Measurements from ENCODE around the gene EHD4.

EHD4 gene

DNA sequence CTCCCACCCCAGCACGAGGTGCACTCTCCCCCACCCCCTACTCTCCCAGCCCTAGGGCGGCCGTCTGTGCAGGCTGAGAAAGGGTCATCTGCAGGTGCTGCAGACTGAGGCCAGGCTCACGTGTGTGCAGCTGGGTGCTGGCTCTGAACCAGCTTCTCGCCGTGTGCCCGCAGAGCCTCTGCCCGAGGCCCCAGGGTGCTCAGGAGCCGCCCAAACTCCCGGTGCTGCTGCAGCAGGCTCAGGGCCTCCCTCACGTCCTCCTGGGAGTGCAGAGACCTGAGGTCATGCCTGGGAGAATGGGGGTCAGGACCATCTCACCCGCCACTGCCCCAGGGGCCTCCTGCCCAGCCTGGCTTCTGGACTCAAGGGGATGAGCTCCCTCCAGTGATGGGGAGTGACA lies 95.7 kb downstream of the EHD4 start:
- in situ Hi-C loops (cut with HindIII; ENCODE audit: low sequenced_read_pairs), result no loop called here
- TF ChIP-seq, protein P1, sequence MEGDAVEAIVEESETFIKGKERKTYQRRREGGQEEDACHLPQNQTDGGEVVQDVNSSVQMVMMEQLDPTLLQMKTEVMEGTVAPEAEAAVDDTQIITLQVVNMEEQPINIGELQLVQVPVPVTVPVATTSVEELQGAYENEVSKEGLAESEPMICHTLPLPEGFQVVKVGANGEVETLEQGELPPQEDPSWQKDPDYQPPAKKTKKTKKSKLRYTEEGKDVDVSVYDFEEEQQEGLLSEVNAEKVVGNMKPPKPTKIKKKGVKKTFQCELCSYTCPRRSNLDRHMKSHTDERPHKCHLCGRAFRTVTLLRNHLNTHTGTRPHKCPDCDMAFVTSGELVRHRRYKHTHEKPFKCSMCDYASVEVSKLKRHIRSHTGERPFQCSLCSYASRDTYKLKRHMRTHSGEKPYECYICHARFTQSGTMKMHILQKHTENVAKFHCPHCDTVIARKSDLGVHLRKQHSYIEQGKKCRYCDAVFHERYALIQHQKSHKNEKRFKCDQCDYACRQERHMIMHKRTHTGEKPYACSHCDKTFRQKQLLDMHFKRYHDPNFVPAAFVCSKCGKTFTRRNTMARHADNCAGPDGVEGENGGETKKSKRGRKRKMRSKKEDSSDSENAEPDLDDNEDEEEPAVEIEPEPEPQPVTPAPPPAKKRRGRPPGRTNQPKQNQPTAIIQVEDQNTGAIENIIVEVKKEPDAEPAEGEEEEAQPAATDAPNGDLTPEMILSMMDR (IDR thresholded peaks at IDR 0.05; ENCODE audit: low read depth, low read length), result no peak
- no peak overlapping the region for H3K4me3 ChIP-seq (ENCODE audit: low read depth, low read length)
- DNase-seq (ENCODE audit: low read depth, low spot score), result no peak

DNA sequence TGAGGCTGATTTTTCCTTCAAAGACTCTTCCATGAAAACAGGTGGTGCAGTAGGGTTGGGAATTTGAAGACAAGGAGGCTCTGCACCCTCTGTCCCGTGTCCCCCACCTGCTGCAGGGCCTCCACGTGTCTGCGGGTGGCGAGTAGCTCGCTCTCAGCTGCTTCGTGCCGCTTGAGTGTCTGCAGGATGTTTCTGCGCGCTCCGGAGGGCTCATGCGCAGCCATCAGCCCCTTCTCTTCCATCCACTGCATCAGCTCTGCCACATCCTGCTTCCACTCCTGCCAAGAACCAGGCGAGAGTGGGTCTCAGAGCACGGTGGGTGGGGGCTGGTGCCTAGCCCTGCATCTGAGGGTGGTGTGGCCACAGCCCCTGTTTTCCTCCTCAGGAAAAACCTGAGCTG lies 96.3 kb downstream of the EHD4 start:
- H3K4me3 ChIP-seq (ENCODE audit: low read depth, low read length), result no peak overlapping the region
- DNase-seq (ENCODE audit: low read depth, low spot score), result no peak
- in situ Hi-C loops (cut with HindIII; ENCODE audit: low sequenced_read_pairs), result no loop called here

DNA sequence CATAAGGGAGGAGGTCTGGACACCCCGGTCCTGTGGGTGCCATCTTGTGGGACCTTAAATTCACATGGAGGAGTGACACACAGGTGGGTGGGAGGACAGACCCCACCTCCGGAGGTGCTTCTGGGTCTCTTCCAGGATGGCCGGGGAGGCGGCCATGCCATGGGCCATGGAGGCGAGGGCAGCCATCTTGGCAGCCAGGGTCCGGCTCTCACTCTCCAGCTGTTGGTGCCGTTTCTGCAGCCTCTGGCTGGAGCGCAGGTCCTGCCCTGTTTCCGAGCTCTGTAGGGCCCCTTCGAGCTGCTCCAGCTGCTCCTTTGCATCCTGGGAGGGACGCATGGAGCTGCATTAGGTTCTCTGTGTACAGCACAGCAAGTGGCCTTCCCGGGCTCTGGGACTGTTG lies 97.6 kb downstream of the EHD4 start:
- in situ Hi-C loops (cut with HindIII; ENCODE audit: low sequenced_read_pairs), result no loop called here
- DNase-seq (ENCODE audit: low read depth, low spot score), result no peak
- H3K4me3 ChIP-seq (ENCODE audit: low read depth, low read length), result no peak overlapping the region
- TF ChIP-seq, protein P1 (IDR thresholded peaks at IDR 0.05; ENCODE audit: low read depth, low read length), result no peak

More for the DNA sequence above, 96.3 kb downstream of the EHD4 start:
- TF ChIP-seq, protein P1 (IDR thresholded peaks at IDR 0.05; ENCODE audit: low read depth, low read length), result no peak

DNA sequence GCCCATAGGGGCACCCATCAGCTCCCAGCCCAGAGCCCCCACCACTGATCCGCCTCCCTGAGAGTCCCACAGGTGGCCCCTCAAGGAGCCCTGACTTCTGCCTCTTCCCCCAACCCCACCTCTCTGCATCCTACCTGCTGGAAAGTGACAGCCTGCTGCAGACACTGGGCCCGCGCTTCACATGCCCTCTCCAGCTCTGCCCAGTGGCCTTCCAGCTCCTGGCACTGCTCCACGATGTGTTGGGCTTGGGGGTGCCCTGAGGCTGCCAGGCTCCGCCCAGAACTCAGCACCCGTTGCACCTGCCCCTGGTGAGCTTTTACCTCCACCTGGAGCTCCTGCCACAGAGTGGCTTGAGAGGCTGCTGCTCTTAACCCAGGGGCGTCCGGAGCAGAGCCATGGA lies 98.6 kb downstream of the EHD4 start:
- H3K4me3 ChIP-seq (ENCODE audit: low read depth, low read length), result no peak overlapping the region
- in situ Hi-C loops (cut with HindIII; ENCODE audit: low sequenced_read_pairs), result no loop called here
- TF ChIP-seq, protein P1 (IDR thresholded peaks at IDR 0.05; ENCODE audit: low read depth, low read length), result no peak
- DNase-seq (ENCODE audit: low read depth, low spot score), result no peak

DNA sequence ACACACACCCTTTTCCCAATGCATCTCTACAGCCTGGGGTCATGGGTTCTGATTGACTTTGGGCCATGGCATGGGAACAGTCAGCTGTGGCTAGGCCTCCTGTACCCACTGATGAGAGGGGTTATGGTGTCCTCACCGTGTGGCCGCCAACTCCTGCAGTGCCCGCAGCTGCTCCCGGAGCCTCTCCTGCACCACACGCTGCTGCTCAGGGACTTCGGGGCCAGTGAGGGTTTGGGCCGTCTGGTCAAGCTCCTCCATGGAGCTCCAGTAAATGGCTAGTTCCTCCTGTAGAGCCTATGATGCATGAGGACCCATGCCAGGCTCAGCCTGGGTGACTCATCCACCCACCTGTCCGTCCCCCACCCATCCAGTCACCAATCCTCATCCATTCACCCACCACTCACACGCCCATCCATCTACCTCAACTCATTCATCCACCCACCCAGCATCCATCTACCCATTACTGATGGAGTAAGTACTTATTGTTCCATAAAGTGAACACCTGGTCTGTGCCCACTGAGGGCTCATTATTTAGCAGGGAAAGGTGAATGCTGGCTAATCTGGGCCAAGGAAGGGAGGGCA lies 100.1 kb downstream of the EHD4 start:
- TF ChIP-seq, protein P1 (IDR thresholded peaks at IDR 0.05; ENCODE audit: low read depth, low read length), result no peak
- H3K4me3 ChIP-seq (ENCODE audit: low read depth, low read length), result no peak overlapping the region
- DNase-seq (ENCODE audit: low read depth, low spot score), result no peak
- in situ Hi-C loops (cut with HindIII; ENCODE audit: low sequenced_read_pairs), result no loop called here

DNA sequence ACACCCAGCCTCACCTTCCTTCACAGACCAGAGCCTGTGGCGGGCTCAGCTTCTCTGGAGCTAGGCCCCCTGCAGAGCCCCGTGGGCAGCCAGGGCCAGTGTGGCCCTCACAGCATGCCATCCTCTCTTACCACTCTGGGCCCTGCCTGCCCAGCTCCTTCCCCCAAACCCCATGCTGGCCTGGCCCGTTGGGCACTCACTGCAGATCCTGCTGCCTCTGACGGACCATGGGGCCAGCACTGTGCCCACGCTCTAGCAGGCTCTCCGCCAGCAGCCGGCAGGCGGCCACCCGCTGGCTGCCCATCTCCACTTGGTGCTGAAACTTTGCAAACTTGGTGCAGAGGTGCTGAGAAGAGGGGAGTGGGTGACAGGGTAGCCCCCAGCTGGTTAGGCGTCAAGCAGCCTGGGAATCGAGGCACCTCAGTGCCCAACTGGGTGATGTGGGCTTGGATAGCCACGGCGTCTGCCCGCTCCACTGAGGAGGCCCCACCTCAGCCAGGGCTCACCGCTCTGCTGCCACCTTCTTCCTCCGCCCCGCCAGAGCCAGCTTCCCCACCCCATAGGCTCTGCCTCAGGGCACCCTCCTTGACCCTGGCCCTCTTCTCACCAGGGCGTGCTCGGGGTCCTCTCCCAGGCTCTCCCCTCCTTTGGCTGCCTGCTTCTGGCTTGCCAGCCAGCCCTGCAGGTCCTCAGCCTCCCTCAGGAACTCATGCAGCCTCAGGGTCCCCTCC lies 101.0 kb downstream of the EHD4 start:
- no peak for DNase-seq (ENCODE audit: low read depth, low spot score)
- H3K4me3 ChIP-seq (ENCODE audit: low read depth, low read length), result no peak overlapping the region
- in situ Hi-C loops (cut with HindIII; ENCODE audit: low sequenced_read_pairs), result no loop called here
- TF ChIP-seq, protein P1 (IDR thresholded peaks at IDR 0.05; ENCODE audit: low read depth, low read length), result no peak
